HCT116 (cell line): ENCODE data around the gene EVI5.

Experiments used
- CEBPB ChIP-seq: IDR thresholded peaks from 2 replicates; pipeline ENCODE4 v1.6.1; 2012; ENCODE audit warnings: low read depth
- CTCF ChIP-seq, 3 experiments: fragments of 200-600 bp in 1 of 3; sonication (generic) in 1 of 3; IDR thresholded peaks in 2 of 3; conservative IDR thresholded peaks in 1 of 3; 2 replicates each; pipeline ENCODE4 v1.5.1; 2012 to 2017; ENCODE audit warnings: low read depth in 2 of 3, low read length in 2 of 3, antibody characterized with exemption in 1 of 3, borderline replicate concordance in 1 of 3, control low read depth in 1 of 3, mild to moderate bottlenecking in 1 of 3, mixed read lengths in 1 of 3, mixed run types in 1 of 3, moderate library complexity in 1 of 3; ENCODE audit not compliant: insufficient read depth in 1 of 3
- EZH2 ChIP-seq: fragments of 200-600 bp; sonication (generic); IDR thresholded peaks from 2 replicates; pipeline ENCODE4 v1.6.1; 2017; ENCODE audit warnings: antibody characterized with exemption, mixed run types
- POLR2A ChIP-seq: IDR thresholded peaks from 2 replicates; pipeline ENCODE4 v1.7.0; 2011; ENCODE audit warnings: borderline replicate concordance; ENCODE audit not compliant: insufficient read depth, insufficient read length; ENCODE audit errors: extremely low read depth
- RAD21 ChIP-seq: IDR thresholded peaks from 2 replicates; pipeline ENCODE4 v1.6.1; 2012; ENCODE audit warnings: low read depth, mild to moderate bottlenecking
- SRF ChIP-seq: IDR thresholded peaks from 2 replicates; pipeline ENCODE4 v1.6.1; 2012; ENCODE audit warnings: low read depth
- TCF7L2 ChIP-seq: IDR thresholded peaks from 2 replicates; pipeline ENCODE4 v1.7.0; 2011; ENCODE audit warnings: borderline replicate concordance, inconsistent platforms; ENCODE audit not compliant: insufficient read depth, insufficient read length; ENCODE audit errors: extremely low read depth
- ZFX ChIP-seq: fragments of 450-650 bp; IDR thresholded peaks from 2 replicates; pipeline ENCODE4 v1.6.1; 2017

- TF ChIP-seq EZH2 = no peak
- no peak for TF ChIP-seq TCF7L2
- no peak for TF ChIP-seq CTCF (IDR thresholded peaks at IDR 0.05 in 2 of 3, conservative IDR thresholded peaks at IDR 0.05 in 1 of 3; ENCODE audit: borderline replicate concordance in 1 of 3, insufficient read depth in 1 of 3, low read depth in 2 of 3, low read length in 2 of 3)
- no peak for TF ChIP-seq ZFX
- no peak for TF ChIP-seq RAD21
- no peak for TF ChIP-seq CEBPB
- TF ChIP-seq POLR2A = no peak
- no peak for TF ChIP-seq SRF
Observed at GRCh38 chr1:92820024-92820423, 35.1 kb upstream of the EVI5 start.
